Measurements from ENCODE around the gene POPDC3.
A peak's percentile ranks its signal among the peaks of the same experiment; 100 is the strongest.
"Not testable (repeated sequence)": the region's sequence is repeated elsewhere in the genome, so short reads cannot be mapped to it uniquely, and the experiment has no call there.

Gene POPDC3, protein sequence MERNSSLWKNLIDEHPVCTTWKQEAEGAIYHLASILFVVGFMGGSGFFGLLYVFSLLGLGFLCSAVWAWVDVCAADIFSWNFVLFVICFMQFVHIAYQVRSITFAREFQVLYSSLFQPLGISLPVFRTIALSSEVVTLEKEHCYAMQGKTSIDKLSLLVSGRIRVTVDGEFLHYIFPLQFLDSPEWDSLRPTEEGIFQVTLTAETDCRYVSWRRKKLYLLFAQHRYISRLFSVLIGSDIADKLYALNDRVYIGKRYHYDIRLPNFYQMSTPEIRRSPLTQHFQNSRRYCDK

GRCh38 chr6:105179244-105180065, at the start of gene POPDC3:
Gene POPDC3 (minus strand): TSS chr6:105180014. CDS start chr6:105161909, 18,105 bp downstream.
- DNase-seq (ENCODE audit: low read depth): peak; percentile 75

DNA sequence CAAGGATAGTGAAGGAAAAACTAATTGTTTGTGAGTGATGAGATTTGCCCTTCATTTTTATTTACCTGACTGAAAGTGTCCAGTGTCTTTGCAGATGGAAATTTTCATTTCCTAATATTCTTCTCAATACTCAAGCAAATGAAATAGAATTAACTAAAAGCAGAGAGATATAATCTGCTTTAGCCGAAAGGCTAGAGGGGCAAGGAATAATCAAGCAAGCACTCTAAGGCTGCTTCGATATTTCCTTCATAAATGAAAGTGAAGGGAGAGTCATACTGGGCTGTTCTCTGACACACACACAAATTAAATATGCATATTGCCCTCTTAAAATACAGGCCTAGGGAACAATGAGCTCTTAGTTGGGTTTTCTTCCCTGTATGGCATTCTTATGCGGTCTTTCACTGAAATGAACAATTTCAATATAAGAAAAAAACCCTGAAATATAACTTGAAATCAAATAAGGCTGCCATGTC, 47.5 kb upstream of the POPDC3 start:
- no peak for DNase-seq (ENCODE audit: low read depth)

DNA sequence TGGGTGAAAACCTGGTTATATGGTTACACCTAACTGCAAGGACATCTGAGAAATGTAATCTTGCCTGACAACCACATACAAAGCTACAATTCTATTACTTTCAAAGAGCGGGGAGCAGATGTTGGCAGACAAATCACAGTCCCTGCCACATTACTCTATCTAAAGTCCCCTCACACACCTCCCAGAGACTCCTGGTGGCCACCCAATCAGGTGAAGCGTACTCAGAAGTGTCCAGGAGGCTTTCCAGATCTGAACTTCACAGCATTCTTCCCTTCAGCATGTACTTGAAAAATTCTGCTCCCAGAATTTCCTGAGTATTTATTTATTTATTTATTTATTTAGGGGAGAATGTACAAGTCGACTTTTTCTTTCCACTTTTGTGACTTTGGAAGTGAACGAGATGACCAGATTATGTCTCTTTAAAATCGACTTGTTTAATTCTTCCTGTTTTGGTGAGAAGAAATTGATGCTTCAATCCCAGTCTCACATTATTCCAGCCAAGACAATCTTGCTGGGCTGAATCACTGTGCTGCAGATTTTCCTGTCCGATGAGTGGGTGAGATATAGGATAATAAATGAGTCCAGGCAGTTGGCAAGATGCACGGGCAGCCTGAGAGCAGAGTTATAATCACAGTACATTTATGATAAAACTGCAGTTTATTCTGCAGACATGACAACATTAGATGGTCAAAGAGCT, 46.9 kb upstream of the POPDC3 start:
- peak; percentile 49 for DNase-seq (ENCODE audit: low read depth)

DNA sequence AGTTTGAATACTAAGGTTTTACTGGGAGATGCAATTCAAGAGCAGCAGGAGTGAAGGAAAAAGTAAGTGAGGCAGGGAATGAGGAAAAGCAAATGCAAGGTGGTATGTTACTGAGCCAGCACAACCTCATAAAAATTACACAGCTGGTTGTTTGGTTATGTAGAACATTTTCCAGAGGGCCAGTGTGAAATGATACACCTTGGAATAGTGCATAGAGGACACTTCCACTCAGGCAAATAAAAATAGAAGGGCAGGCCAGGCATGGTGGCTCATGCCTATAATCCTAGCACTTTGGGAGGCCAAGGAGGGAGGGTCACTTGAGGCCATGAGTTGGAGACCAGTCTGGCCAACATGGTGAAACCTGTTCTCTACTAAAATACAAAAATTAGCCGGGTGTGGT, 43.4 kb upstream of the POPDC3 start:
- no peak for DNase-seq (ENCODE audit: low read depth)

- DNase-seq (ENCODE audit: low read depth): peak; percentile 35
Measured at GRCh38 chr6:105221219-105221618, 41.4 kb upstream of the POPDC3 start.

GRCh38 chr6:105220186-105220585, 40.4 kb upstream of the POPDC3 start:
- no peak for DNase-seq (ENCODE audit: low read depth)

GRCh38 chr6:105219218-105219617, 39.4 kb upstream of the POPDC3 start:
- DNase-seq (ENCODE audit: low read depth): not testable (repeated sequence)

DNA sequence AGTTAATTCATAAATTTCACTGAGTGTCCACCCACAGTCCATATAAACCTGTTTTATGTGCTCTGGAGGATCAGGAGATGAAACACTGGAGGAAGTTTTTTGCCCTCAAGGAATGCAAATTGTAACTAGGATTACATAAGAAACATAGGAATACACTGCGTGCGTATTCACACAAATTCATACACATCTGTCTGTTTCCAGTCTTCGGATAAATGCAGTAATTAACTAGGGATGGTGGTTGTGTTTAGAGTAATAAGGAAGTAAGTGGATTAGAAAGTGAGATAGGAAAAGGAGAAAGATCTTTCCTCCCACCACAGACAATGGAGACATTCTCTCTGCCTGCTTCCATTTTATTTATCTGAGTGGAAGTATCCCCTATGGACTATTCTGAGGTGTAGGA, 35.7 kb upstream of the POPDC3 start:
- no peak for DNase-seq (ENCODE audit: low read depth)

DNA sequence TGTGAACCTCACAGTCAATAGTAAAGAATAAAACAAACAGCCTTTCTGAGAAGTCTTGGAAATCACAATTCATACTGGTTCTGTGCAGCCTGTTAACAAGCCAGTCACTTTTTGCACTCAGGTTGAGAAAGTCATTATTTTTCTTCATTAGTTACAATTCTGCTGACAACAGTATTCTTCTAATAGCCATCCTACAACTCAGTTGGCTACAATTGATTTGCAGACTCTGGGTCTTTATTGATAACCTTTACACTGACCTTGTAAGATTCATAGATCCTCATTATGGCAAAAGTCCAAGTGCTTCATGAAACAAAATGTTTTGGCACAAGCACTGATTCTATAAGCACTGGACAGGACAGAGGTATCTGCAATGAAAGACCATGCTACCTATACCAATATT, 34.9 kb upstream of the POPDC3 start:
- DNase-seq (ENCODE audit: low read depth): no peak

DNA sequence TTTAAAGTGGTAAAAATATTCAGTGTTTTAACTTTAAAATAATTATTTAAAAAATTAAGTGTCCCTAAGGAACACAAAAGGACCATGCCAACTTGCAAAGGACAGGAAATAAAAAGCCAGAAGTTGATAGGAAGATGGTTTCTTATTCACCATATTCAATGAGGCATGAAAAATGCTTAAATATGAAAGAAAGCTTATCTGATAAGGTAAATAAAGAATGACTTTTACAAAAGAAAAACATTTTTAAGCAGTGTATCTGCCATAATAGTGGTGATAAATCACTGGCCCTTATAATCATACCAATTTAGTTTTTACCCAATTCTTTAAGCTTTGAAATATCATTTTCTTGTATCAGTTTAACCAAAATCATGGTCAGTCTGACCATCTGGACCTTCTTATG, 33.5 kb upstream of the POPDC3 start:
- DNase-seq (ENCODE audit: low read depth): no peak

DNA sequence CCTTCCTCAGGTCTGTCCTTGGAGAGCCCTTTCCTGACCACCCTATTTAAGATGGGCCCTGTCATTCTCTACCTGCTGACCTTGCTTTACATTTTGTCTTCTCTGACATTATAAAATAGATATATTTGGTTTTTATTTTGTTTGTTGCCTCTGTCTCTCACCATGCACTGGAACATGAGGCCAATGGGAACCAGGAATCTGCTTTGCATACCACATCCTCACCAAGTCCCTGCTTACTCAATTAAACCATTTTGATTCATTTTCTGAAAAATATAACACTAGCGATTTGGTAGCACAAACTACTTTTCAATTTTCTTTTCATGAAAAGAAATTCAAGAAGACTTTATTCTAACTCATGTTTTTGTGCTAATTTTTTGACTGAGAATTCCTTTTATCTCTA, 32.8 kb upstream of the POPDC3 start:
- DNase-seq (ENCODE audit: low read depth): peak; percentile 39

- DNase-seq (ENCODE audit: low read depth): peak; percentile 70
Measured at GRCh38 chr6:105211831-105212230, 32.0 kb upstream of the POPDC3 start.

DNA sequence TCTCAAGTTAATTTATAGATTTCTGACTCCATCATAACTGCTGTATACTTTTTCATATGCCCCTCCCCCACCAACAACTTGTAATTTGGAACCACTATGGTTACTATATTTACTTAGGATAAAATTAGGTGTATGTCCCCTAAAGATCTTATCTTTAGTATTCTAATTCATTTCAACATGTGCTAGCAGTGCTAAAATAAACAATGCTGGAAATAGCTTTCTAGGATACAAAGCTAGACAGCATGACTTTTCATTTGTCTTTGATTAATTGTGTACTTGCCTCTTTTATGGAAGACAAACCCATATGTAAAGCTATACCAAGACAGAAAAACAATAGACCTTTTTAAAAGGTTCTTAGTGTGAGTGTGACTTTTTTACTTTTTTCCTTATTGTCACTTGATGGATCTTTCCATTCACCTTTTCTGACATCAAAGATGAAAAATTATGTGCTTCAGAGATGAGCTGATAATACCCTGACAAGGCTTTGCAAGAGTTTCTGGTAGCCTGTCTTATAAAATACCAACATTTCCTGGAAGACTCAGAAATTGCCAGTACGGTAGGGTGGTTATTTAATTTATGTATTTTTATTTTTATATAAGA, 31.2 kb upstream of the POPDC3 start:
- no peak for DNase-seq (ENCODE audit: low read depth)

GRCh38 chr6:105209950-105210706, 30.3 kb upstream of the POPDC3 start:
- peak; percentile 96 for DNase-seq (ENCODE audit: low read depth)

- DNase-seq (ENCODE audit: low read depth): peak; percentile 89
Measured at GRCh38 chr6:105207524-105208269, 27.9 kb upstream of the POPDC3 start.

GRCh38 chr6:105204768-105205167, 25.0 kb upstream of the POPDC3 start:
- no peak for DNase-seq (ENCODE audit: low read depth)

GRCh38 chr6:105204331-105204730, 24.5 kb upstream of the POPDC3 start:
- DNase-seq (ENCODE audit: low read depth): no peak

GRCh38 chr6:105202486-105202885, 22.7 kb upstream of the POPDC3 start:
- no peak for DNase-seq (ENCODE audit: low read depth)

- DNase-seq (ENCODE audit: low read depth): no peak
Measured at GRCh38 chr6:105200133-105200730, 20.4 kb upstream of the POPDC3 start.

GRCh38 chr6:105199711-105200110, 19.9 kb upstream of the POPDC3 start:
- no peak for DNase-seq (ENCODE audit: low read depth)

All from ELR (cell line).